OCI-LY7 (cell line): ENCODE results near the gene HIVEP3. TPM values are rescaled to one million over a fixed set of nuclear protein-coding genes. Genes with fewer than 3 reads are reported as not detected.

Experiments
- BruUV-seq: library from RNA; stranded (reverse); fragments of 400-500 nt; replicated peaks from 2 replicates; lab custom pipeline; 2021; lab: Mats Ljungman, UMichigan
- CTCF ChIA-PET: fragments of 300-600 bp; sonication (Branson Sonifier 250); formaldehyde crosslinking; loops from one replicate; lab custom pipeline; 2022; ENCODE audit warnings: antibody characterized with exemption; ENCODE audit not compliant: unreplicated experiment; lab: Charles Lee
- POLR2A ChIA-PET: fragments of 300-600 bp; sonication (Branson Sonifier 250); formaldehyde crosslinking; loops from one replicate; lab custom pipeline; 2022; ENCODE audit warnings: antibody characterized with exemption; lab: Charles Lee
- DNase-seq: peaks from one replicate; pipeline ENCODE4 v3.0.0-alpha.2; 2015; ENCODE audit warnings: low spot score
- H2AFZ ChIP-seq: fragments of 200-600 bp; sonication (generic), shearing (Covaris generic); 2 replicates; pipeline ENCODE4 v1.6.1; 2014; ENCODE audit warnings: mild to moderate bottlenecking, antibody characterized with exemption, low read length, moderate library complexity
- H3K27ac ChIP-seq: fragments of 200-600 bp; sonication (generic); 2 replicates; pipeline ENCODE4 v1.5.1; 2014; ENCODE audit warnings: mixed run types, low read depth, mild to moderate bottlenecking, moderate library complexity, low read length, inconsistent platforms; ENCODE audit not compliant: poor library complexity, severe bottlenecking
- H3K36me3 ChIP-seq: fragments of 200-600 bp; sonication (generic); 2 replicates; pipeline ENCODE4 v1.6.1; 2014; ENCODE audit warnings: mild to moderate bottlenecking, antibody characterized with exemption, low read length, moderate library complexity, mixed read lengths; ENCODE audit not compliant: insufficient read depth
- H3K4me1 ChIP-seq: fragments of 200-600 bp; sonication (generic); 2 replicates; pipeline ENCODE4 v1.5.1; 2014; ENCODE audit warnings: mild to moderate bottlenecking, low read length; ENCODE audit not compliant: insufficient read depth, poor library complexity, severe bottlenecking
- H3K4me2 ChIP-seq: fragments of 200-600 bp; sonication (generic); 2 replicates; pipeline ENCODE4 v1.6.1; 2014; ENCODE audit warnings: mild to moderate bottlenecking, low read length
- H3K4me3 ChIP-seq: fragments of 200-600 bp; sonication (generic); 2 replicates; pipeline ENCODE4 v1.5.1; 2014; ENCODE audit warnings: mild to moderate bottlenecking, low read depth, low read length; ENCODE audit not compliant: poor library complexity, severe bottlenecking
- H3K79me2 ChIP-seq: fragments of 200-600 bp; sonication (generic); 2 replicates; pipeline ENCODE4 v1.6.1; 2016; ENCODE audit warnings: low read depth, mild to moderate bottlenecking, low read length, moderate library complexity, mixed read lengths; ENCODE audit not compliant: insufficient read depth
- H3K9me2 ChIP-seq: fragments of 200-600 bp; sonication (generic); 2 replicates; pipeline ENCODE4 v1.6.1; 2016; ENCODE audit warnings: mild to moderate bottlenecking, low read length, mixed read lengths; ENCODE audit not compliant: insufficient read depth
- H3K9me3 ChIP-seq: fragments of 200-600 bp; sonication (generic); 2 replicates; pipeline ENCODE4 v1.6.1; 2014; ENCODE audit warnings: mild to moderate bottlenecking, mixed run types, low read length, mixed read lengths
- H4K20me1 ChIP-seq: fragments of 200-600 bp; sonication (generic); 2 replicates; pipeline ENCODE4 v1.6.1; 2014; ENCODE audit warnings: mild to moderate bottlenecking, antibody characterized with exemption, low read length, moderate library complexity, mixed read lengths; ENCODE audit not compliant: insufficient read depth
- CTCF ChIP-seq: fragments of 200-600 bp; sonication (generic); conservative IDR thresholded peaks from 2 replicates; pipeline ENCODE4 v1.5.1; 2014; ENCODE audit warnings: mild to moderate bottlenecking, antibody characterized with exemption, low read length, moderate library complexity, mixed read lengths
- EZH2phosphoT487 ChIP-seq: fragments of 200-600 bp; sonication (generic); IDR thresholded peaks from 2 replicates; pipeline ENCODE4 v1.6.1; 2018; ENCODE audit warnings: low read depth, borderline replicate concordance, mild to moderate bottlenecking, mixed run types, antibody characterized with exemption, low read length, moderate library complexity, mixed read lengths
- intact Hi-C: fragments of 100-400 bp; cut with micrococcal nuclease; formaldehyde crosslinking; loops from one replicate; pipeline ENCODE4 v1.10.0; 2022; ENCODE audit not compliant: unreplicated experiment
- total RNA-seq, 2 experiments: library from RNA; depleted of rRNA in 1 of 2; stranded (reverse); fragments of >200 nt in 1 of 2; shearing (Covaris generic) in 1 of 2; gene quantifications; 2 replicates each; pipeline ENCODE4 v1.2.3, GENCODE V29; 2014 to 2022

Gene HIVEP3
- total RNA-seq, 2 experiments from 2014 or later = 0.53 to 0.60 TPM

GRCh38 chr1:41733725-41734124, 185.0 kb downstream of the HIVEP3 start:
- CTCF ChIA-PET = no interaction called here
- H4K20me1 ChIP-seq = no peaks in the 10 kb centered on the region
- intact Hi-C loops = no loop called here

GRCh38 chr1:41733021-41733420, 185.7 kb downstream of the HIVEP3 start:
- intact Hi-C loops = no loop called here
- Histone ChIP-seq H3K4me2 (no peak overlapping the region), H4K20me1 (no peaks in the 10 kb centered on the region), H3K4me1 (peaks cover 11% of the 10 kb centered on the region), H3K9me2 (no peaks in the 10 kb centered on the region), H3K4me3 (no peak overlapping the region), H3K27ac (no peak overlapping the region), H2AFZ (no peak overlapping the region), H3K36me3 (no peaks in the 10 kb centered on the region), H3K9me3 (no peaks in the 10 kb centered on the region), H3K79me2 (no peaks in the 10 kb centered on the region)
- BruUV-seq = no TSS peak
- TF ChIP-seq CTCF = no peak
- TF ChIP-seq EZH2phosphoT487 = no peak
- POLR2A ChIA-PET = no interaction called here
- CTCF ChIA-PET = no interaction called here
- DNase-seq = no peak

More at GRCh38 chr1:41733725-41734124, 185.0 kb downstream of the HIVEP3 start:
- no peak overlapping the region for H3K4me3 ChIP-seq
- H3K27ac ChIP-seq = no peak overlapping the region
- no peak for DNase-seq
- H3K36me3 ChIP-seq = no peaks in the 10 kb centered on the region
- H3K9me2 ChIP-seq = no peaks in the 10 kb centered on the region
- TF ChIP-seq CTCF (no peak), EZH2phosphoT487 (no peak)
- H3K79me2 ChIP-seq = no peaks in the 10 kb centered on the region
- peaks cover 4% of the 10 kb centered on the region for H3K4me1 ChIP-seq
- no peak overlapping the region for H2AFZ ChIP-seq
- H3K4me2 ChIP-seq = no peak overlapping the region
- BruUV-seq = no TSS peak
- no peaks in the 10 kb centered on the region for H3K9me3 ChIP-seq
- POLR2A ChIA-PET = no interaction called here

- BruUV-seq = no TSS peak
- Histone ChIP-seq H3K9me3 (no peaks in the 10 kb centered on the region), H4K20me1 (no peaks in the 10 kb centered on the region), H3K9me2 (no peaks in the 10 kb centered on the region), H3K27ac (no peak overlapping the region), H3K4me1 (peaks cover 26% of the 10 kb centered on the region), H3K36me3 (no peaks in the 10 kb centered on the region), H3K4me2 (no peak overlapping the region), H2AFZ (no peak overlapping the region), H3K79me2 (no peaks in the 10 kb centered on the region), H3K4me3 (no peak overlapping the region)
- intact Hi-C loops = no loop called here
- DNase-seq = no peak
- POLR2A ChIA-PET = no interaction called here
- TF ChIP-seq EZH2phosphoT487 = no peak
- no peak for TF ChIP-seq CTCF
- CTCF ChIA-PET = no interaction called here
Observed at GRCh38 chr1:41731516-41732030, 187.1 kb downstream of the HIVEP3 start.
